NCI-H1930 (cell line): ENCODE measurements around the gene NFIX.

Source experiments
- DNase-seq, 2 experiments: peaks; one replicate each; lab custom pipeline; 2025; lab: John Stamatoyannopoulos, UW

The NFIX gene

DNA sequence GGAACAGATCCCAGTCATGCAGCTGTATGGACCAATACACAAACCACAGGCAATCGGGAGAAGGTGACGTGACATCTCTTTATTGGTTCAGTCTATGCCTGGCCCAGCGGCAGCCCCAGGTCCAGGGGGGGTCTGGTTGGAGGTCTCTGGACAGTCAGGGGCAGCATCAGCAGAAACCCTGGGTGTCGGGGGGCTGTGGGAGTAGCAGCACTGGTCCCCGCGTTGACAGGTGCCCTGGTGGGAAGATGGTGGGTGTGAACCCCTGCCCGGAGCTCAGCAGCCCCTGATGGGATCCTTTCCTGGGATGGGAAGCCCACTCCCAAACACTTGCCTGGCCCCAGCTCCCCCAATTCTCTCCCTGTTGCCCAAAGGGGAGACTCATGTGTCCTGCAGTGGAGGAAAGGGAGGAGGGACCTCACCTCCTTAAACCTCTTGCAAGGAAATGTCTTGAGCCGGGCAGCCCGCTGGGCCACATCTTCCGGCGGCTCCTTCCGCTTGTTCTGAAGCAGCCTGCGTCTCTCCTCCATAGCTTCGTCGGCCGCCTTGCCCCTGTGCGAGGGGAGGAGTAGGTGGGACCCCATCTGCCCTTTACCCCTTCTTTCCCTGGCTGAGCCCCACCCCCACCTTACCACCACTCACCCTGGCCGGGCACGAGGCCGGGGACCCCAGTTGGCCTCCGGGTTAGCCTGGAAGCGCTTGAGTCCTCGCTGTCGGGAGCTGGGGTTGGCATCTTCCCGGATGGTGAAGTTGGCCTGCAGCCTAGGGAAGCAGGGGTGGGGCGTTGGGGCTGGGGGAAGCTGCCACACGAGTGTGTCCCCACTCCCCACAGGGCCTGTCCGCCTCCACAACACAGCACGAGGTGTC is 109.8 kb downstream of the NFIX start:
- no peak for DNase-seq

DNA sequence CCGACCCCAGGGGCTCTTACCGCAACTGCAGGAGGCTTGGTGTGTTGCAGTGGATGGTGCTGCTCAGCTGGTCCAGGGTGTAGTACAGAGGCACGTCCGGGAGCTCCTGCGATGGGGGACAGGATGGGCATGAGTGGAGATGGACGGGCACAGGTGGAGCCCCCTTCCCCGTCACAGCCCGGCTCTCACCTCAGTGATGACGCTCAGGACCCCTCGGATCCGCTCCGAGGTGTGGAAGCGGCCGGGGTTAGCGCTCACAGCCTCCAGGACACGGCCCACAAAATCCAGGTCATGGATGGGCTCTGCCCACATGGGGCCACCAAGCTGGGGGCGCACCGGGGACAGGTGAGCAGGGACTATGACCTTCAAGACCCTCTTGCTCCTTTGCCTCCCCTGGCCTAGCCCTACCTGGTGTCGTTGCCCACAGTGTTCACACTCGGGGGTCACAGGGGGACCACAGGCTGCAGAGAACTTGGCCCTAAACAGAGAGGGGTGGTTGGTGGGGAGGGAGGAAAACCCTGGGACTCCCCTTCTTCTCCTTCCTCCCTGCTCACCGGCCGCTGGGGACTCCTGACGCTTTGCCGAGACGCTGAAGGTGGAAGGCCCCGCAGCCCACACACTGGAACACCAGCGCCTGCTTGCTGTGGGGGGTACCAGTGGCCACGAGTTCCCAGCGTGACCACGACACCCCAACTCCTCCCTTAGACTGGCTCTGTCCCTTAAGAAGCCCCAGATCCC is 114.3 kb downstream of the NFIX start:
- DNase-seq: no peak

DNA sequence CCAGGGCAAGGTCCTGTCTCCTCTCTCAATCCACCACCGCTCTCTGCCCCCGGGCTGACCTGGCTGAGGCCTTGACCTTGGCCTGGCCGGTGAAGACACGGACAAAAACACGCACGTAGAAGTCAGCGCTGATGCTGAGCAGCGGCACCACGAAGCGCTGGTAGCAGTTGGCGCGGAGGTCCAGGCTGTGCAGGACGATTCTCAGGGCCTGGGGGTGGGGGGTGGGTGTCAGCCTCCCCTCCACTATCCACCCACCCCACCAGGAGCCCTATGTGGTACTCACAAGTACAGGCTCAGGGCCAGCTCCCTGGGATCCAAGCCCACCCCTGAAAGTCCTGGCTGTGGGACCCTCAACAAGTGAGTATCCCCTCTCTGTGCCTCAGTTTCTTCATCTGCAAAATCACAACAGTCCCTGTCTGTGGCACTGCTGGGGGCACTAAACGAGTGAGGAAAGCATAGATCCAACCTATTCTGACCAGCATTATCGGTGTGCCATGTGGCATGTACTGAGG is 114.9 kb downstream of the NFIX start:
- DNase-seq: no peak

DNA sequence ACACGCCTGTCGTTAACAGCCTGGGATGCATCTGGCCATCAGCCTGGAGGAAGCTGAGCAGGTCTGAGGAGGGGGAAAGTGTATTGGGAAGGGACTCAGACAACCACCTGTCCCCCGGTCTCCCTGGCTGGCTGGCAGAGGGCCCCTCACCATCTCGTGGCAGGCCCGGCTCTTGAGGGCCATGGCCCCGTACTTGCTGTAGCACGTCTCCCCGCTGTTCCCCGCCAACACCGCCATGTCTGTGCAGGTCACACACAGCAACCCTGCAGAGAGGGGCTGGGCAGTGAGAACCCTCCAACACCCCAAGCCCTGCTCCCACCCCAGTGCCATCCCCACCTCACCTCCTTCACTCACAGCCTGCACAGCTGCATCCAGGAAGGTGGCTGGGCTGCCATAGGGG is 117.3 kb downstream of the NFIX start:
- DNase-seq: no peak

DNA sequence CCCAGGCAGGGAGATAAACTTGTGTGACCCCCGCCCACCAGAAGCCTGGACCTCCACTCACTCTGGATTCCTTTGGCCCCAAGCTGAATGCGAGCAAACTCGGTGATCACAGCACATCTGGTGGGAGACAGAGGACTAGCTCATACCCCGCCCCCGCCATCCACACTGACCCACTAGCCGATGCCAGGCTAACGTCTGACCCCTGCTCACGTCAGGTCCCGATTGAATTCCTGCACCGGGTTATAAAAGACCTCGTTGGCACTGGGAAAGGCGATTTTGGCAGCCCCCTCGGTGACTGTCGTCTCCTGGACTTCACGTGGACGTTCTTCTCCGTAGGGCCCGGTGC is 120.6 kb downstream of the NFIX start:
- no peak for DNase-seq

- DNase-seq: peak; percentile 71 to 88
Observed at GRCh38 chr19:13116282-13117175, 121.3 kb downstream of the NFIX start, which contains the start of gene TRMT1. TSS of gene TRMT1 (minus strand) at chr19:13116740. CDS start at chr19:13116399, 341 bp downstream.

- no peak for DNase-seq
Observed at GRCh38 chr19:13117176-13117771, 122.0 kb downstream of the NFIX start.

GRCh38 chr19:13117772-13118423 is 122.6 kb downstream of the NFIX start, which contains the start of gene NACC1:
TSS of gene NACC1 (plus strand) at chr19:13118264. CDS start at chr19:13135208, 16,944 bp downstream.
- peak; percentile 73 to 79 for DNase-seq

DNA sequence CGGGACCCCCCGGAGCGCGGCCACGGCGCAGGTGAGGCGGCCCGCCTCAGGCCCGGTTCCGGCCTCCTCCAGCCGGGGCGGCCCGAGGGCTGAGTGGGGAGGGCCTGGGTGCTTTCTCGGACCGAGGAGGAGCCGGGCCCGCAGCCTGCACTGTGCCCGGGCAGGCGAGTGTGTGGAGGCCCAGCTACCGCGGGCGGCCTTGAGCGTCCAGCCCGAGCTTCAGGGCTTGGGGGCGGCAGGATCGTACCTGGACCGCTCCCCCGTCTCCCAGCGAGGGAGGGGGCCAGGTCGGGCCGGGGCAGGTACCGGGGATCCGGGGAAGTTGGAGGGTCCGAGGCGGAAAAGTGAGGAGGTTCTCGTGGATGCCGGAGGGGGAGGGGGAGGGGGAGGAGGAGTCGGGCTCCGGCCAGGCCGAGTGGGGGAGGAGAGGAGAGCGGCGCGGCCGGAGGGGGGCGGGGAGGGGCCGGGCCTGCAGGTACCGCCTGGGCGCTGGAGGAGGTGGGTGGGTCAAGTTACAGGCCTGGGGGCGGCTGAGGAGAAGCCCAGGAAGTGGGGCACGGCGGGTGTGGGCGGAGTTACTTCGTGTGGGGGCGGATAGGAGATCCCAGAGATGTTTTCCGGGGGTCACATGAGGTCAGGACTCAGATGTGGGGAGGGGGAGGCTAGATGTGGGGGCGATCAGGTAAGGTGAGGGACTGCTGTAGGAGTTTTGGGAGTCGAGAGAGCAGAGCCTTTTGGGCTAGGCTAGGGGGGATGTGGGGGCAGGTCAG is 123.3 kb downstream of the NFIX start:
- DNase-seq: no peak

DNA sequence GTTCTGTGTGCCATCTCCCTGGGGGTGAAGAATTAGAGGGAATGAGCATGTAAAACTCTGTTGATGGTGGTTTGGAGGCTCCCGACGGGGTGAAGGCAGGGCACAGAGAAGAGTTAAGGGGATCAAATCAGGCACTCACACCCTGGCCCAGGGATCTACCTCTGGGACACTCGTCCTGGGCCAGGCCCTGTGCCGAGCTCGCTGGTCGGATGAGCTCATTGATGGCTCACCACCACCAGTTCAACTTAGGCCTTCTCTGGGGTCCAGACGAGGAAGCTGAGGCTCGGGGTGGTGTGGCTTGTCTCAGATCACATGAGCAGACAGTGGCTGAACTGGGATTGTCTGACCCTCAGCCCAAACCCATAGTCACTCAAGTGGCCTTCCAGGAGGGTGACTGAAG is 124.4 kb downstream of the NFIX start:
- no peak for DNase-seq

- DNase-seq: no peak
Observed at GRCh38 chr19:13120031-13120430, 124.8 kb downstream of the NFIX start.

- DNase-seq: no peak
Observed at GRCh38 chr19:13120817-13121216, 125.5 kb downstream of the NFIX start.

DNA sequence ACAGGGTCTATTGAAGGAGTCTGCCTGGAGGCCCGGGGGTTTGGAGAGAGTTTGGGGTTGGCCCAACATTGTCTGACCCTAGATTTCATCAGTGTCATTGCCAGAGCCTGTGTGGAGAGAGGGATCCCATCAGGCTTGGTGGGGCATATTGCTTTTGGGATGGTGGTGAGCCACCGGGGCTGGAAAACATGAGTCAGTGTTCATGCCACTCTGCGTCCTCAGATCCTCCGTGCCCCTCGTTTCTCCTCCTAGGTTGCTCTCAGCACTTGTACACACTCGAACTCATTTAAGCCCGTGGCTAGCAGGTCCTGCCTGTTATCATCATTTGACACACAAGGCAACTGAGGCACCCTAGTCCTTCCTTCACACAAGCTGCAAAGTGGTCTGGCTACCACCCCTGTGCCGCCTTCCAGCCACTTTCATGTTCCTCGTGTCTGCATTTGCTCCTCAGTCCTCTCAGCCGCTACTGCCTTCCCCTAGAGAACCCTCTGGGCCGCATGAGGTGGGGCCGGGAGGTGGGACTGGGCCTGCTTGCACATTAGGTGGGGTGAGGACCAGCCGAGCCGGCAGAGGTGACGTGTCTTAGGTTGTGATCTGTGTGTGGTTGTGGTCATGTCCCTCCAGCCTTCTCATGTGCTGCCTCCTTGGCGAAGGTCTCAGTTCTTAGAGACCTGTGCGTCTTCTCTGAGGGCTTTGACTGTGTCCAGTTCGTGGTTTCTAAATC is 126.4 kb downstream of the NFIX start:
- DNase-seq: no peak

DNA sequence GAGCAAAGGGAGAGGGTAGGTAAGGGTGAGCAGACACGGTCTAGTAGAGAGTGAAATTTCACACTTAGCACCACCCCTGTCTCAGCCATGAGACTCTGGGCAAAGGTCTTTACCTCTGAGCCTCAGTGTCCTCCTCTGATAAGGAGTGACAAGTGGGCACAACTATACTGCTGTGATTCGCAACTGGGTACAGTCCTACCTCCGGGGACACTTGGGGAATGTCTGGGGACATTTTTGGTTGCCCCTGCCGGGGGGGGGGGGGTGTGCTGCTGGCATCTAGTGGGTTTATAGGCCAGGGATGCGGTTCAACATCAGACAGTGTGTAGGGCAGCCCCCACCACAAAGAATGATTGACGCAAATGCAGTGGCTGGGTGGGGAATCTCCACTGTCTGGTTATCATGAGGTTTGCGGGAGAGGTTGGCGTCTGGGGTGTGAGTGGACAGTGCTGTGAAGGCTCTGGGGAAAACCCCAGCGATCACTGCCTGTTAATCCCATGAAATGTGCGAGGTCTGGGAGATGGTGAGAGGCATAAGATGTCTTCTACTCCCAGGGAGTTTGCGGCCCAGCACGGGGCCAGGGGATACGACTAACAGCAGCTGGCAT is 127.1 kb downstream of the NFIX start:
- no peak for DNase-seq

DNA sequence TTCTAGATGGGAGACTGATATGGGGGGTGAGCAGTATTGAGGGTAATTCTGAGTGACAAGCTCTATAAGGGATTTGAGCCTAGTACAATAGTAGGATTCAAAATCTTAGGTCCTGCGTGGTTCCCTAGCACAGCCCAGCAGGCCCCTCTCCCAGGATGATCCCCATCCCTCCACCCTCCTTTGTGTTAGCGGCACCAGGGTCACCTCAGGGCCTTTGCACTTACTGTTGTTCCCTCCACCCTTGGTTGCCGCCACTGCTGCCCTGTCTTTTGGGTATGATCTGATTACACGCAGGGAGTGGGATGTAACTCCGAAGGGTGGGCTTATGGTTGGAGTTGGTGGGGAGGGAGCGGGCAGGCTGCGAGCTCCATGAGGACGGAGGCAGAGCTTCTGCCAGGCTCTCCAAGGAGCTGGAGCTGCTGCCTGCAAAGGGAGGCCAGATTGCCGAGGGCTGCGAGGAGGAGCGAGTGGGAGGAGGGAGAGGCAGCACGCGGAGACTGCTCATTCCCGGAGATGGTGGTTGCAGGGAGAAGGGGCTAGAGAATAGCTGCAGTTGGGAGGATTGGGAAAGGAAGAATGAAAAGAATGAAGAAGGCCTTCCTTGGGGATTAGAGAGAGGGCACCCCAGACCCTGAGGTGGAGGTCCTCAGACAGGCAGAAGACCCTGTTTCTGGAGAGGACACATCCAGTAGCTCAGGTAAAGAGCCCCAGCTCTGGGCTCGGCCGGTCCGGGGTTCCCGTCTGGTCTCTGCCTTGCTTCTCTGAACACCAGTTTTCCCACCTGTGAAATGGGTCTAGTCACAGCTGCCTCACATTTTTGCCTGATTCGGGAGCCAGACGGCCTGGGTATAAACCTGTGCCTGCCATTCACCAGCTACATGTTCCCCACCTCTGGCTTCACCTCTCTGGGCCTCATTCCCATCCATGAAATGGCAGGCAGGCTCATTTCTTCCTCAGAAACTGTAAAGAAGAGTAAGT is 128.0 kb downstream of the NFIX start:
- no peak for DNase-seq

DNA sequence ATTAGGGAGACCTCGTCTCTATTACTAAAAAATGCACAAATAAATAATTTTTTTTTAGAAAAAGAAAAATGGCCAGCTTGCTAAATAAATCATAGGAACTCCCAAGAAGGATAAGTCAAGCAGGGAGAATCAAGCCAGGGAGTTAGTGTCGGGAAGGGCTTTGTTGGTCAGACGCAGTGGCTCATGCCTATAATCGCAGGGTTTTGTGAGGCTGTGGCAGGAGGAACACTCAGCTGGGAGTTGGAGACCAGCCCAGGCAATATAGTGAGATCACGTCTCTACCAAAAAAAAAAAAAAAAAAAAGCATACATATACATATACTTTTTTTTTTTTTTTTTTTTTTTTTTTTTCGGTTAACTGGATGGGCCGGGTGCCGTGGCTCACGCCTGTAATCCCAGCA is 131.8 kb downstream of the NFIX start:
- no peak for DNase-seq

GRCh38 chr19:13127811-13128575 is 132.7 kb downstream of the NFIX start:
- no peak for DNase-seq
